WTC11 (cell line): ENCODE data around the gene FGF3. TPM values are rescaled to one million over a fixed set of nuclear protein-coding genes. Genes with fewer than 3 reads are reported as not detected.
"Not testable (repeated sequence)": the region's sequence is repeated elsewhere in the genome, so short reads cannot be mapped to it uniquely, and the experiment has no call there.

ENCODE experiments used
- ATAC-seq: fragments of 200-7000 bp; cut with Tn5 transposase; 2 replicates; pipeline ENCODE4 v1.10.0; 2021; ENCODE audit warnings: mild to moderate bottlenecking, moderate library complexity
- CTCF ChIA-PET: fragments of 300-600 bp; sonication (Branson Sonifier 250); formaldehyde crosslinking; loops from one replicate; lab custom pipeline; 2021; ENCODE audit warnings: antibody characterized with exemption; lab: Charles Lee
- POLR2A ChIA-PET: fragments of 350-600 bp; sonication (Branson Sonifier 250); formaldehyde crosslinking; loops from one replicate; lab custom pipeline; 2021; ENCODE audit warnings: antibody characterized with exemption; lab: Charles Lee
- DNase-seq: peaks from one replicate; pipeline ENCODE4 v3.0.0; 2021; ENCODE audit warnings: low spot score
- H3K27ac Mint-ChIP-seq: 2 replicates; pipeline ENCODE4 v1.8.0; 2021; ENCODE audit warnings: mixed read lengths
- H3K27me3 Mint-ChIP-seq: 2 replicates; pipeline ENCODE4 v1.8.0; 2021; ENCODE audit warnings: low read depth, mild to moderate bottlenecking, moderate library complexity, mixed read lengths
- H3K36me3 Mint-ChIP-seq: 2 replicates; pipeline ENCODE4 v1.8.0; 2021; ENCODE audit warnings: mixed read lengths
- H3K4me1 Mint-ChIP-seq: 2 replicates; pipeline ENCODE4 v1.8.0; 2022; ENCODE audit warnings: mixed read lengths
- H3K4me3 Mint-ChIP-seq: 2 replicates; pipeline ENCODE4 v1.8.0; 2021; ENCODE audit warnings: mild to moderate bottlenecking, moderate library complexity, mixed read lengths
- H3K9me3 Mint-ChIP-seq: 2 replicates; pipeline ENCODE4 v1.8.0; 2021; ENCODE audit warnings: mixed read lengths
- AFF4 ChIP-seq: sonication (generic); formaldehyde crosslinking; IDR thresholded peaks from 2 replicates; pipeline ENCODE4 v1.8.1; 2023; ENCODE audit warnings: mild to moderate bottlenecking, missing genetic modification reagents, borderline replicate concordance
- ATF3 ChIP-seq: sonication (generic); formaldehyde crosslinking; conservative IDR thresholded peaks from 2 replicates; pipeline ENCODE4 v1.8.1; 2022; ENCODE audit warnings: mild to moderate bottlenecking, missing genetic modification reagents
- CTCF ChIP-seq: fragments of 200-600 bp; IDR thresholded peaks from 2 replicates; pipeline ENCODE4 v1.8.0; 2022; ENCODE audit warnings: antibody characterized with exemption
- FOXP1 ChIP-seq: sonication (generic); formaldehyde crosslinking; IDR thresholded peaks from 2 replicates; pipeline ENCODE4 v1.8.0; 2022; ENCODE audit warnings: missing genetic modification reagents, mild to moderate bottlenecking, moderate library complexity, borderline replicate concordance
- GRHL2 ChIP-seq: fragments of 250-450 bp; sonication (Bioruptor Pico); IDR thresholded peaks from 2 replicates; pipeline ENCODE4 v1.8.0; 2022; ENCODE audit warnings: mild to moderate bottlenecking, moderate library complexity; ENCODE audit not compliant: insufficient replicate concordance, severe bottlenecking
- IRF1 ChIP-seq: sonication (generic); formaldehyde crosslinking; IDR thresholded peaks from 2 replicates; pipeline ENCODE4 v1.8.0; 2023; ENCODE audit warnings: missing genetic modification reagents
- MXD4 ChIP-seq: fragments of 250-450 bp; sonication (Bioruptor Pico); IDR thresholded peaks from 2 replicates; pipeline ENCODE4 v1.8.0; 2021; ENCODE audit warnings: mild to moderate bottlenecking, moderate library complexity, borderline replicate concordance
- NFYB ChIP-seq: sonication (generic); formaldehyde crosslinking; conservative IDR thresholded peaks from 2 replicates; pipeline ENCODE4 v1.8.0; 2022; ENCODE audit warnings: low read depth, missing genetic modification reagents
- PREB ChIP-seq: sonication (generic); formaldehyde crosslinking; IDR thresholded peaks from 2 replicates; pipeline ENCODE4 v1.8.1; 2022; ENCODE audit warnings: mild to moderate bottlenecking, missing genetic modification reagents, moderate library complexity, borderline replicate concordance
- SP1 ChIP-seq: sonication (generic); formaldehyde crosslinking; conservative IDR thresholded peaks from 2 replicates; pipeline ENCODE4 v1.8.1; 2022; ENCODE audit warnings: missing genetic modification reagents
- TP53 ChIP-seq: sonication (generic); formaldehyde crosslinking; IDR thresholded peaks from 2 replicates; pipeline ENCODE4 v1.8.1; 2023; ENCODE audit warnings: mild to moderate bottlenecking, missing genetic modification reagents
- USF2 ChIP-seq: sonication (generic); formaldehyde crosslinking; IDR thresholded peaks from 2 replicates; pipeline ENCODE4 v1.8.1; 2023; ENCODE audit warnings: mild to moderate bottlenecking, missing genetic modification reagents, moderate library complexity
- ZBTB21 ChIP-seq: sonication (generic); formaldehyde crosslinking; IDR thresholded peaks from 2 replicates; pipeline ENCODE4 v1.8.1; 2023; ENCODE audit warnings: mild to moderate bottlenecking, missing genetic modification reagents, borderline replicate concordance
- ZNF121 ChIP-seq: sonication (generic); formaldehyde crosslinking; IDR thresholded peaks from 2 replicates; pipeline ENCODE4 v1.8.0; 2023; ENCODE audit warnings: missing genetic modification reagents
- ZNF281 ChIP-seq: sonication (generic); formaldehyde crosslinking; IDR thresholded peaks from 2 replicates; pipeline ENCODE4 v1.8.0; 2023; ENCODE audit warnings: mild to moderate bottlenecking, missing genetic modification reagents
- ZNF317 ChIP-seq: sonication (generic); formaldehyde crosslinking; IDR thresholded peaks from 2 replicates; pipeline ENCODE4 v1.8.1; 2023; ENCODE audit warnings: low read depth, mild to moderate bottlenecking, moderate library complexity, missing genetic modification reagents, borderline replicate concordance
- ZNF396 ChIP-seq: fragments of 250-450 bp; sonication (Bioruptor Pico); IDR thresholded peaks from 2 replicates; pipeline ENCODE4 v1.8.0; 2021; ENCODE audit warnings: mild to moderate bottlenecking, moderate library complexity, borderline replicate concordance
- total RNA-seq: library from RNA; stranded (reverse); gene quantifications from 3 replicates; pipeline ENCODE4 v1.2.3, GENCODE V29; 2021

The FGF3 gene
- total RNA-seq, 1 experiment from 2014 or later = not detected

GRCh38 chr11:69765498-69765995 is 53.7 kb downstream of the FGF3 start (continued):
- no peak for TF ChIP-seq IRF1 (CRISPR knock-in tag)
- TF ChIP-seq FOXP1 (CRISPR knock-in tag) = no peak
- TF ChIP-seq GRHL2 (CRISPR knock-in tag) = no peak
- no peak for TF ChIP-seq SP1 (CRISPR knock-in tag)
- no peak for TF ChIP-seq CTCF
- no peak for TF ChIP-seq NFYB (CRISPR knock-in tag)
- TF ChIP-seq ZNF281 = no peak
- no peak for TF ChIP-seq MXD4 (CRISPR knock-in tag)
- no peak for TF ChIP-seq ZBTB21 (CRISPR knock-in tag)
- TF ChIP-seq TP53 (CRISPR knock-in tag) = no peak
- no peak for TF ChIP-seq AFF4
- TF ChIP-seq ZNF396 (CRISPR knock-in tag) = no peak
- no peak for TF ChIP-seq ZNF317 (CRISPR knock-in tag)

GRCh38 chr11:69764918-69765317 is 54.3 kb downstream of the FGF3 start:
- H3K36me3 Mint-ChIP-seq, H3K27ac Mint-ChIP-seq, ATAC-seq, CTCF ChIA-PET, H3K4me1 Mint-ChIP-seq, H3K4me3 Mint-ChIP-seq, H3K9me3 Mint-ChIP-seq, DNase-seq, H3K27me3 Mint-ChIP-seq: not testable (repeated sequence)
- POLR2A ChIA-PET = interaction anchor here (0.9 kb wide), 1 partner anchor 9 kb away, joined by 3 read pairs; no protein-coding TSS in a partner anchor
- peak; percentile 84 for TF ChIP-seq ZNF121 (CRISPR knock-in tag)

GRCh38 chr11:69760319-69760718 is 58.9 kb downstream of the FGF3 start:
- no peak for ATAC-seq
- TF ChIP-seq ATF3 (CRISPR knock-in tag) = no peak
- TF ChIP-seq USF2 (CRISPR knock-in tag) = no peak
- no peak for TF ChIP-seq ZNF281
- TF ChIP-seq FOXP1 (CRISPR knock-in tag) = no peak
- TF ChIP-seq PREB = no peak

More at GRCh38 chr11:69760319-69760718, 58.9 kb downstream of the FGF3 start:
- H3K27me3 Mint-ChIP-seq = no peaks in the 10 kb centered on the region; the same call in 1 of the 2 replicates
- ChIA-PET CTCF (no interaction called here), POLR2A (no interaction called here)
- H3K9me3 Mint-ChIP-seq = peaks cover 6% of the 10 kb centered on the region; the same call in 1 of the 2 replicates
- peaks cover 6% of the 10 kb centered on the region for H3K4me1 Mint-ChIP-seq
- H3K27ac Mint-ChIP-seq = no peak overlapping the region
- no peak overlapping the region for H3K4me3 Mint-ChIP-seq
- DNase-seq = no peak
- H3K36me3 Mint-ChIP-seq = no peaks in the 10 kb centered on the region
